NCI-H748 (cell line): Measurements from ENCODE around the gene APBB2.

Source experiments
- DNase-seq: peaks from one replicate; lab custom pipeline; 2025; ENCODE audit not compliant: unreplicated experiment; lab: John Stamatoyannopoulos, UW

The APBB2 gene

GRCh38 chr4:40875507-40876150 is 338.7 kb downstream of the APBB2 start:
- no peak for DNase-seq

GRCh38 chr4:40874901-40875300 is 339.4 kb downstream of the APBB2 start:
- DNase-seq: no peak

GRCh38 chr4:40874331-40874730 is 340.0 kb downstream of the APBB2 start:
- no peak for DNase-seq

GRCh38 chr4:40871695-40872250 is 342.6 kb downstream of the APBB2 start:
- DNase-seq: no peak

DNA sequence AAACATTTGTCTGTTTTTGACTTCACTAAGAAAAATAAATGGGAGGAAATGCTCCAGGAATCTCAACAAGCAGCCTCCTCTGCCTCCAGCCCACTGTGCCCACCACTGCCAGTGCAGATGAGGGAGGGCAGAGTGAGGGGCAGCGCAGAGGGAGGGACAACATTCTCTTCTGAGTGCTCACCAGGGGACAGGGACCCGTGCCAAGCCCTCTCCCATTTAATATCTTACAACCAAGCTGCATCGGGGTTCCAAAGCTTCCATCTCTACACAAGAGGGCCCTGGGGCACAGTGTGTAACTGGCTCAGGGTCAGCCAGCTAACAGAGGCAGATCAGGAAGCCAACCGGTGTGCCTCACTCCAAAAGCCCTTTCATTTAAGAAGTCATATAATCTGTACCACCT is 344.2 kb downstream of the APBB2 start:
- DNase-seq: no peak

DNA sequence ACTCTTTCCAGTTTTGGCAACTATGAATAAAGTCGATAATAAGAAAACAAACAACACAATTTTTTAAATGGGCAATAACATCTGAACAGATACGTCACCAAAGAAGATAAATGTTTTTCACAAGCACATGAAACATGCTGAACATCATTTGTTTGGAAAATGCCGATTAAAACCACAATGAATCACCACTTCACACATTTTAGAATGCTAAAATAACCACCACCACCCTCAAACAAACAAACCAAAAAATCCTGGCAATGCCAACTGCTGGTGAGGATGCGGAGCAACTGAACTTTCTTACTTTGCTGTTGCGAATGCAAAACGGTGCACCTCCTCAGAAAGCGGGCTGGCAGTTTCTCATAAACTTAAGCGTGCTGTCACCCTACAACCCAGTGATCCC is 348.6 kb downstream of the APBB2 start:
- no peak for DNase-seq

DNA sequence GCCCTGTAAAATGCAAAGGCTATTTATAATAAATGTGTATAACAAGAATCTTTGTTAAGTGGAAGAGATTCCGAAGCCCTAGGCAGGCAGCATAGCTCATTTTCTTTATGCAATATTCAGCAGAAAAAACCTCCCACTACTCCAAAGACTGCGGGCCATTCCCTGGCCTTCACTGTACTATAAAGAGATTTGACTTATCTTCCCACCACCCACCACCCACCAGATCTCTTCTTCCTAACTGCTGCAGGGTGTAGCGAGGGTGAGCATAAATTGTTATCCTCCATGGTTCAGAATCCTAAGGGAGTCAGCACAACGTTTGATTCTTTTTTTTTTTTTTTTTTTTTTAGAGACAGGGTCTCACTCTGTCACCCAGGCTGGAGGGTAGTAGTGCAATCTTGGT is 349.8 kb downstream of the APBB2 start:
- DNase-seq: no peak

DNA sequence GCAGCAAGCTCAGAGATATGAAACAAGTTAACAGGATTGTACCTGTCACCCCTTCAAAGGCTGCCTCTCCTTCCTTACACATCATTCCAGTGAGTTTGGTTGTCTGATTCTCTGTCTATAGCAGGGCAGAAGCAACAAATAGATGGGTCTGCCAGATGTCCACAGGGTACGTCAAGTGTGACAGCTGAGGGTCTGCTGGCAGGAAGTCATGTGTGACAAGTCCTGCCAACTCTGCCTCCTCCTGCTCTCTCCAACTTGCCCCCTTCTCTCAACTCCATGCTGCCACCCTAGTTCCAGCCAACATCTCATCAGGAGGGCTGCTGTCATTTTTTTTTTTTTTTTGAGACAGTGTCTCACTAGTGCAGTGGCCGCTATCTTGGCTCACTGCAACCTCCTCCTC is 355.4 kb downstream of the APBB2 start:
- no peak for DNase-seq

DNA sequence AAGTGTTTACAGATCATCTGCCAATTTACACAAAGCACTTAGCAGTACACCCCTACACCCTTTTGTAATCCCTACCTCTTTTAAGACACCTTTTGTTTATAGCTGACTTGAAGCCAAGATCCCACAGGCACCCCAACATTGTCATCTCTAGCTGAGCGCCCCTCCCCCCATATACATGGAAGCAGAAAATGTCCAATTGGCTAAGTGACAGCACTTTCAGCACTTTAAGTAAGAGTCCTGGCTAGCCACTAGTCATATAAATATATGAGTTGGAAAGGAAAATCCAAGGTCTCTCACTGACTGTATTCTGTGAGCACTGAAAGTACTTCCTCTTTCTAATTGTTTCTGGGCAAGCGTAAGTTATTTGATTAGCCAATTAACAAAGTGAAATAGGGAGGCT is 356.4 kb downstream of the APBB2 start:
- no peak for DNase-seq

- peak; percentile 81 for DNase-seq
These were observed 357.4 kb downstream of the APBB2 start for GRCh38 chr4:40856840-40857362.

DNA sequence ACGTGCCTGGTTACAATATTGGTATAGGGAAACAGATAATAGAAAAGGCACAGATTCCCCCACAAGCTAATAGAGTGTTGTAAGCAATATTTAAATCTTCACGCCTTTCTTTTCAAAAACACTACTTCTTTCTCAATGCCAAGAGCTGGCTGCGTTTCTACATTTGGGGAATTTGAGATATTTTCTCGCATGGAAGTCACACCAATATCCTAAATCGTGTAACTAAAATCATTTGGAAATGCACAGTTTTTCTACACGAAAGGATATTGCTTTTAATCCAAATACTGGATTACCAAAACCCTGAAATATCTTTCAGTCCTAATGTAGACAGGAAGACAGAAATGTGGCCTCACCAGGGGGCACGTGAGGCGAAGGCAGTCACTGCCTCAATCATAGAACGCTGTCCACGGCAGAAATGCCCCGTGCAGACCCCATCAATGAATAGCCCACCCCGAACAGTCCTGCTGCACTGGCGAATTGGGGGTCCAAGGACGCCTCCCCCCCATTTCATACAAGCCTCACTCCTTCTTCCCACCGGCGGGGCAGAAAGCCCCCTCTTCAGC is 358.0 kb downstream of the APBB2 start:
- DNase-seq: no peak

GRCh38 chr4:40850496-40850895 is 363.8 kb downstream of the APBB2 start:
- DNase-seq: no peak

- no peak for DNase-seq
These were observed 365.4 kb downstream of the APBB2 start for GRCh38 chr4:40848940-40849339.

DNA sequence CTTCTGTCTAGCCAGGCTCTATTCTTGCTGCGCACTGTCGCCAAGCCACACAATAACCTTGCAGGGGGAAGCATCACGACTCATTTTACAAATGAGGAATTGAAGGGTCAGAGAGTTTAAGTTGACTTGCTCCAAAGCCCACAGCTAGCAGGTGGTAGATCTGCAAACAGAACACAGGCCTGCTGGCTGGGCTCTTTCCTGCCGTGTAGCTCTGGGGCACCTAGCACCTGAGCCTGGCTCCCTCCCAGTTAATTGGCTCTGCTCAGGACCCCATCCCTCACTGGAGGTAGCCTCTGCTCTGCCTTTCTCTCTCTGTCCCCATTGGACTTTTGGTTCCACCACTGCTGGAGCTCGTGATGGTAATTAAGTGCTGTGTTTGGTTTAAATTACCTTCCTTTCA is 366.1 kb downstream of the APBB2 start:
- peak; percentile 47 for DNase-seq

- DNase-seq: no peak
These were observed 367.8 kb downstream of the APBB2 start for GRCh38 chr4:40846532-40846931.

GRCh38 chr4:40845154-40845835 is 369.0 kb downstream of the APBB2 start:
- DNase-seq: no peak

GRCh38 chr4:40844261-40844660 is 370.1 kb downstream of the APBB2 start:
- no peak for DNase-seq

- DNase-seq: peak; percentile 48
These were observed 370.6 kb downstream of the APBB2 start for GRCh38 chr4:40843696-40844095.

- peak; percentile 18 for DNase-seq
These were observed 371.5 kb downstream of the APBB2 start for GRCh38 chr4:40842725-40843423.

GRCh38 chr4:40842318-40842717 is 372.0 kb downstream of the APBB2 start:
- peak; percentile 51 for DNase-seq

DNA sequence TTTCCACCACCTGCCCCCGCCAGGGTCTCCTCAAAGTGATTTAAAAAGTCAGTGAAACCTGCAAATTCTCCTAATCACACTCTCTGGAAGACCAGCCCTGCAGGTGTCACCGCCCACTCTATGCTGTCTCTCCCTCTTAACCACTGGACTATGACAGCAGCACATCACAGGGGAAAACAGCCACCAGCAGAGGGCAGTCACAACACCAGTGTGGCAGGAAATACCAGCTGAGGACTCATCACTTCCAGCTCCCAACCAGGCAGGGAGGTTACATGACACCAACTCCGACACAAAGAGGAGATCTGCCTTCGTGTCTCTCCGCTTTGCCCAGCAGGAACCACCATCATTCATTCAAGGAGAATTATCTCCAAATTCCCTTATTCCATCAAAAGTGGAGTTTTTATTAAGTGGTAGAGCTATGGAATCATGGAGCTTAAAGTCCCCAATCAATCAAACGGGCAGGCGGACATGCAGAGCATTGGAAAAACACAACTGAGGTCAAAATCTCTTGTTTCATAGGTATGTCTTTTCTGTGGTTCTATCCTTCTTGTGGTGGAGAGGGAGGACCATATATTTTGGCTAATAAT is 373.3 kb downstream of the APBB2 start:
- peak; percentile 82 for DNase-seq
